ENCODE data around the gene ABHD12B. TPM values are rescaled to one million over a fixed set of nuclear protein-coding genes. Genes with fewer than 3 reads are reported as not detected.

The ABHD12B gene
- polyA plus RNA-seq, 3 donors from 2014 or later = not detected

DNA sequence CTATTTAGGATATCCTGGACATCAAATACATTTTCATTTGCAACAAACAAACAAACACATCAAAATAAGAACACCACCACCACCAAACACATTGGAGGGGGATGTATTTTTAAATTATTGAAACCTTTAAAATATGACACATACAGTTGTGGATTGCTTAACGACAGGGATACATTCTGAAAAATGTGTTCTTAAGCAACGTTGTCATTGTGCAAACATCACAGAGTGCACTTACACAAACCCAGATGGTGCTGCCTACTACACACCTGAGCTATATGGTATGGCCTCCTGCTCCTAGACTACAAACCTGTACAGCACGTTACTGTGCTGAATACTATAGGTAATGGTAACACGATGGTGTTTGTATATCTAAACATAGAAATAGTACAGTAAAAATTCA, 53.0 kb downstream of the ABHD12B start:
- H3K27me3 Mint-ChIP-seq (ENCODE audit: low read depth in 3 of 3) = peaks cover 0 to 5% (median 1%) of the 10 kb centered on the region in 3 donors
- no peaks in the 10 kb centered on the region for H3K4me1 Mint-ChIP-seq
- no peaks in the 10 kb centered on the region for H3K9me3 Mint-ChIP-seq
- no peak for DNase-seq
- H3K36me3 Mint-ChIP-seq = no peaks in the 10 kb centered on the region
- no peak overlapping the region for H3K27ac Mint-ChIP-seq
- H3K4me3 Mint-ChIP-seq = no peak overlapping the region

DNA sequence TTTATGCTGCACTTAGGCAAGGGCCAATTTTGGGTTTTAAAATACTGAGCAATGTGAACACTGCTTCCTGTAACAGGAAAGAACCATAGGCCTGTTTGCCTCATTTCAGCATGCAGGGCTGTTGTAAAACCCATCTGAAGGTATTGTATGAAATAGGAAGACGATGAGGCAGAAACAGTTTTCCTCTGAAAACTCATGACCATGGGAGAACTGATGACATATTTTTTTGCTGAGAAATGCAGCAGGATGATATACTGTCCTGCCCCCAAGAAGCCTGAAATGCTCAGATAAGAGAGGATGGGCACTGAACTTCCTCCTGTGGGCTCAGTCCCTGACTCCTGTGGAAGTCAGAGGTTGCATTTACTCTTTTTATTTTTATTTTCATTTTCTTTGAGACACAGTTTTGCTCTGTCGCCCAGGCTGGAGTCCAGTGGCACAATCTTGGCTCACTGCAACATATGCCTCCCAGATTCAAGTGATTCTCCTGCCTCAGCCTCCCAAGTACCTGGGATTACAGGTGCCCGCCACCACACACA, 55.1 kb downstream of the ABHD12B start:
- H3K9me3 Mint-ChIP-seq = no peaks in the 10 kb centered on the region
- peaks cover 0 to 3% (median 1%) of the 10 kb centered on the region in 3 donors for H3K27me3 Mint-ChIP-seq (ENCODE audit: low read depth in 3 of 3)
- no peaks in the 10 kb centered on the region for H3K4me1 Mint-ChIP-seq
- DNase-seq = no peak
- no peaks in the 10 kb centered on the region for H3K36me3 Mint-ChIP-seq
- no peak overlapping the region for H3K27ac Mint-ChIP-seq
- H3K4me3 Mint-ChIP-seq = no peak overlapping the region

DNA sequence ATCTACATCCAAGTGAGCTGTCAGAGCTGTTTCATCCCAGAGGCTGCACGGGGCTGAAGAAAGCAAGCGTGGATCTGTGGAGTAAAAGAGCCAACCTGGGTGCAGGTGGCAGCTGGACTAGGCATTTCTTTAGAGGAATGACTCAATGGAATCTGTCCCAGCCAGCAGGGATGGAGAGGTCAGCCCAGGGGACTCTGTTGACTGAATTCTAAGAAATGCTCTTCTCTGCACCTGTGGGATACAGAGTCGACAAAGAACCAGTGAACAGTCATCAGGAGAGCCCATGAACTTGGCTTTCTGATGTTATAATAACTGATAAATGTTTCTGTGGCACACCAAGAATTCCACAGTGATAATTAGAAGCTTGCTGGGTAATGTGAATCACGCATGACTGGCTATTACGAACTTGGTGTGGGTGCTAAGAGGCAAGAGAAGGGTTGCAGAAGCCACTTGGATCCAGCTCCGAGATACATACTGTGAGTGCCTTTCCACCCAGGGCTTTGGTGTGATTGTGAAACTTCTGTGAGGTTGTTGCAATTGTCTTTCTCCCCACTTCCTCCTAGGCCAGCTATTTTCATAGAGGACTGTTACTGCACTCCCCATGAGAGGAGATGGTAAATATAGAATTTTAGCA, 56.3 kb downstream of the ABHD12B start:
- peaks cover 0 to 4% (median 4%) of the 10 kb centered on the region in 3 donors for H3K27me3 Mint-ChIP-seq (ENCODE audit: low read depth in 3 of 3)
- no peak overlapping the region for H3K4me3 Mint-ChIP-seq
- no peak for DNase-seq
- H3K27ac Mint-ChIP-seq = no peak overlapping the region
- H3K36me3 Mint-ChIP-seq = no peaks in the 10 kb centered on the region
- H3K4me1 Mint-ChIP-seq = no peaks in the 10 kb centered on the region
- H3K9me3 Mint-ChIP-seq = no peaks in the 10 kb centered on the region

DNA sequence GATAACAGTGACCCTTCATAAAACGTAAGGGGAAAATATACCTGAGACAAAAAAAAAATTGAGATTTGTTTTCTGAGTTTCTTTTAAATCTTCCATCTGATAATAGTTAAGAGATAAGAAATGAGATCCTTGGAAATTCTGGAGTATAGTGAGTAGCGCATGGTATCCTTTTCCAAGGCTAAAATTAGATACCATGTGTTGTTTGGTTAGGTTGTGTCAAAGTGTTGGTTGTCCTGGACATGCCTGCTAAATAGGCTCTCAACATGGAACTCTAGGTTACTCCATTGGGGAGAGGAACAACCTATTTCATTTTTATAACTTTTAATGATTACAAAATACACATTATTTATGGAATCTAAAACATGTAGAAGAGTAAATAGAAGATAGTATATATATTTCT, 57.7 kb downstream of the ABHD12B start:
- Mint-ChIP-seq H3K27me3 (ENCODE audit: low read depth in 3 of 3) (peaks cover 0 to 4% (median 4%) of the 10 kb centered on the region in 3 donors), H3K4me3 (no peak overlapping the region), H3K36me3 (no peaks in the 10 kb centered on the region), H3K4me1 (no peaks in the 10 kb centered on the region), H3K9me3 (no peaks in the 10 kb centered on the region), H3K27ac (no peak overlapping the region)
- no peak for DNase-seq

DNA sequence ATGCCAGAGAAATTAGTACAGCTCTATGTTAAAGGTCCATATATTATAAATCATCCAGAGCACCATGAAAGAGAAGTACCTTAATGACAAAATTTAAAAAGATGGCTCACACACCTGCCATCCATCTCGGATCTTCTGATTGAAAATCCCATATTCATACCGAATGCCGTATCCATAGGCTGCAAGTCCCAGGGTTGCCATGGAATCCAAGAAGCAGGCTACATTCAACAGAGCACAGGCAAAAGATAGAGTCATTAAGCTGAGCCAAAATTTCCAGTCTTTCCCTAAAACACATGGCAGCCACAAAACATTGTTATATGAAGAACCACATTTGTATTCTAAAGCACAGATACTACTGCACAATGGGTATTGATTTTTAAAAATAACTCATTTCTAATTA, 59.7 kb downstream of the ABHD12B start:
- no peak overlapping the region for H3K4me3 Mint-ChIP-seq
- H3K9me3 Mint-ChIP-seq = no peaks in the 10 kb centered on the region
- no peak for DNase-seq
- H3K27me3 Mint-ChIP-seq (ENCODE audit: low read depth in 3 of 3) = peaks cover 0 to 4% (median 3%) of the 10 kb centered on the region in 3 donors
- H3K27ac Mint-ChIP-seq = no peak overlapping the region
- H3K4me1 Mint-ChIP-seq = no peaks in the 10 kb centered on the region
- H3K36me3 Mint-ChIP-seq = no peaks in the 10 kb centered on the region

- Mint-ChIP-seq H3K36me3 (no peaks in the 10 kb centered on the region), H3K27me3 (ENCODE audit: low read depth in 3 of 3) (peaks cover 0 to 4% (median 3%) of the 10 kb centered on the region in 3 donors), H3K9me3 (no peaks in the 10 kb centered on the region), H3K4me3 (no peak overlapping the region), H3K27ac (no peak overlapping the region), H3K4me1 (no peaks in the 10 kb centered on the region)
- DNase-seq = no peak
Observed at GRCh38 chr14:50932156-50932555, 60.3 kb downstream of the ABHD12B start.

DNA sequence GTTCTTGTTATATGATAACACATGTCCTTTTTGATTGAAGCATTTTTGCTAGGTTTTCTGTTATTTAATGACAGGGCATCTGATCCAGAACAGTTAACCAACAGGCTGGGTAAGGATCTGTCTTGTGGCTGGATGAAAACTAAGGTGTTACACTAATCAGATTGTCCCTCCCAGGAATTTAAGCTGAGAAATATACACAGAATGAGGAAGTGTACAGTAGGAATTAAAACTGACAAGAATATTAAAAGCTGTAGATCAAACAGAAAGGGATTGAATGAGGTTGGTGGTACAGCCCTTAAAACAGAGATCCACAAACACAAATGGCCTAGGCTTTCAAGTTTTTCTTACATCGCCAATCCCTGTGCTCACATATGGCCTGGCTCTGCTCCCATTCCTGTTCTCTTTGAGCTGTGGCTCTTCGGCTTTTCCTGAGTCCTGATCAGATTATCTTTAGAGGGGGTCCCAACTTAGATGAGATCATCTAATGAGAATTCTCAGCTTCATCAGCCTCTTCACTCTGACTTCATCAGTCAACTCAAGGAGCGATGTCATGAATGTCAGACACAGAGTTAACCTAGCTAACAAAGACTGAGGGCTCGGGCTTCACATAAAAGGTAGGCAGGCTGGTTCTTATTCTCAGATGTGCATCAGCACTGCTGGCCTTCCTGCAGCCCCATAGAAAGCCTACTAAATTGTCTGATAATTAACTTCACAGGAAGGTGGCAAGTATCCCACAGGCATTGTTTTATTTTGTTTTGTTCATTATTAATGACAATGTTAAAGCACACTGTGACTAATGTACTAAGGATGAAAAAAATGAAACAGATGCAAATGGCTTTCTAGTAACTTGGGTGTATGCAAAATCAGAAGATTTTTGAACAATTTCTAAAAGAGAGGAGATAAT, 61.0 kb downstream of the ABHD12B start:
- Mint-ChIP-seq H3K9me3 (no peaks in the 10 kb centered on the region), H3K4me3 (no peak overlapping the region), H3K27me3 (ENCODE audit: low read depth in 3 of 3) (peaks cover 0 to 4% (median 3%) of the 10 kb centered on the region in 3 donors), H3K36me3 (no peaks in the 10 kb centered on the region), H3K27ac (no peak overlapping the region), H3K4me1 (no peaks in the 10 kb centered on the region)
- DNase-seq = no peak

- Mint-ChIP-seq H3K27me3 (ENCODE audit: low read depth in 3 of 3) (peaks cover 0 to 3% (median 3%) of the 10 kb centered on the region in 3 donors), H3K4me3 (no peak overlapping the region), H3K27ac (no peak overlapping the region), H3K36me3 (no peaks in the 10 kb centered on the region), H3K4me1 (no peaks in the 10 kb centered on the region), H3K9me3 (no peaks in the 10 kb centered on the region)
- DNase-seq = no peak
Observed at GRCh38 chr14:50935126-50936015, 63.5 kb downstream of the ABHD12B start.

GRCh38 chr14:50936016-50936340, 64.1 kb downstream of the ABHD12B start:
- H3K27me3 Mint-ChIP-seq (ENCODE audit: low read depth in 3 of 3) = peaks cover 2 to 4% (median 4%) of the 10 kb centered on the region in 3 donors
- H3K4me1 Mint-ChIP-seq = no peaks in the 10 kb centered on the region
- no peak for DNase-seq
- no peak overlapping the region for H3K4me3 Mint-ChIP-seq
- H3K9me3 Mint-ChIP-seq = no peaks in the 10 kb centered on the region
- H3K36me3 Mint-ChIP-seq = no peaks in the 10 kb centered on the region
- H3K27ac Mint-ChIP-seq = no peak overlapping the region

DNA sequence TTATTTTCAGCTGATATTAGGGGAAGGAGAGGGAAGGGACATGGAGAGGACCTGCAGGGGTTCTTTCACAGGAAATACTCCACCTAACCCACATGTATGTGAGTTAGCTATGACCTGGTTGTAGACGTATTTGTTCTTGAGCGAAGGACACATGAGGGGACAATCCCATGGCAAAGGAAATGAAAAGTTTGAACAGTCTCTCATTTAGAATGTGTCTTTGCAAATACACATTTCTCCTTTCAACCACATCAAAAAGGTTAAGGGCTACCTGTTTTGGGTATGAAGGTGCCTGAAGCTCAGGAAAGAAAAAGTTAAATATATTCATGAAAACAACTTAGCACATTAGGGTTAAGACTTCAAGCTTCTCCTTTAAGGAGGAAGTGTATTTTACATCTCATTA, 65.0 kb downstream of the ABHD12B start:
- no peak overlapping the region for H3K4me3 Mint-ChIP-seq
- peaks cover 5 to 12% (median 6%) of the 10 kb centered on the region in 3 donors for H3K27me3 Mint-ChIP-seq (ENCODE audit: low read depth in 3 of 3)
- no peak for DNase-seq
- no peaks in the 10 kb centered on the region for H3K9me3 Mint-ChIP-seq
- H3K4me1 Mint-ChIP-seq = no peaks in the 10 kb centered on the region
- no peak overlapping the region for H3K27ac Mint-ChIP-seq
- no peaks in the 10 kb centered on the region for H3K36me3 Mint-ChIP-seq

- Mint-ChIP-seq H3K4me3 (no peak overlapping the region), H3K4me1 (no peaks in the 10 kb centered on the region), H3K36me3 (no peaks in the 10 kb centered on the region), H3K27ac (no peak overlapping the region), H3K27me3 (ENCODE audit: low read depth in 3 of 3) (peaks cover 5 to 10% (median 7%) of the 10 kb centered on the region in 3 donors), H3K9me3 (no peaks in the 10 kb centered on the region)
- no peak for DNase-seq
Observed at GRCh38 chr14:50937325-50937724, 65.5 kb downstream of the ABHD12B start.

GRCh38 chr14:50937800-50938199, 65.9 kb downstream of the ABHD12B start:
- Mint-ChIP-seq H3K4me3 (no peak overlapping the region), H3K27me3 (ENCODE audit: low read depth in 3 of 3) (peaks cover 2 to 14% (median 7%) of the 10 kb centered on the region in 3 donors)
- DNase-seq = no peak

DNA sequence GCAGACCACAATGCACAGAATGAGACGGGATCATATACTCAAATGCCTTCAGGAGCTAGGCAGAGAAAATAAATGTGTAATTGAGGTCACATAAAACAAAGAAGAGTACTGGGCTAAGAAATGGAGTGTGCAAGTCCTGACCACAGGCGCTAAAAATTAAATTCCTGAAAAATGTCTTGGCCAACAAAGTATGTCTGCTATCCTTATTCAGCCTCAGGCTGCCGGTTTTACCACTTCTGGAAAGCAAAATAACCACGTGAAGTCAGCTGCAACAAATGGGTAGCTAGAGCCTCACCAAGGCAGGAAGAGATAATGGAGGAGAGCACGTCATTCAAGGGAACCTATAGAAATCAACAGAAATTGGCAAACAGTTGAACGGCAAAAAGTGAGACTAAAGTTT, 69.3 kb downstream of the ABHD12B start:
- H3K4me1 Mint-ChIP-seq = peaks cover 11 to 15% of the 10 kb centered on the region in 2 donors
- H3K9me3 Mint-ChIP-seq = no peaks in the 10 kb centered on the region
- H3K27me3 Mint-ChIP-seq (ENCODE audit: low read depth in 3 of 3) = peaks cover 4 to 27% (median 14%) of the 10 kb centered on the region in 3 donors
- DNase-seq = no peak
- no peak overlapping the region for H3K4me3 Mint-ChIP-seq
- H3K27ac Mint-ChIP-seq = no peak overlapping the region
- H3K36me3 Mint-ChIP-seq = no peaks in the 10 kb centered on the region

More at GRCh38 chr14:50937800-50938199, 65.9 kb downstream of the ABHD12B start:
- no peak overlapping the region for H3K27ac Mint-ChIP-seq
- no peaks in the 10 kb centered on the region for H3K4me1 Mint-ChIP-seq
- no peaks in the 10 kb centered on the region for H3K9me3 Mint-ChIP-seq
- no peaks in the 10 kb centered on the region for H3K36me3 Mint-ChIP-seq

All from immature natural killer cell (primary cell).